Naive thymus-derived CD8-positive, alpha-beta T cell (primary cell): ENCODE results near the gene TOP2A. TPM values are rescaled to one million over a fixed set of nuclear protein-coding genes. Genes with fewer than 3 reads are reported as not detected.

Experiments
- ATAC-seq, 2 donors: fragments of 150-1000 bp; cut with Tn5 transposase in 1 of 2; sonication (Bioruptor Pico), chemical (Tn5 transposase) in 1 of 2; 1 replicate in 1 of 2; 2 replicates in 1 of 2; pipeline ENCODE4 v1.10.0; 2021; ENCODE audit warnings: mild to moderate bottlenecking in 2 of 2, moderate library complexity in 2 of 2
- POLR2A ChIA-PET: fragments of 350-600 bp; sonication (Branson Sonifier 250); formaldehyde crosslinking; loops from one replicate; lab custom pipeline; 2021; ENCODE audit warnings: antibody characterized with exemption; lab: Charles Lee
- DNase-seq, 10 donors: peaks; one replicate each; pipeline versions ENCODE4 v3.0.0 to v3.0.0-alpha.2; 2020 to 2022
- H3K27ac Mint-ChIP-seq, 10 donors: one replicate each; pipeline ENCODE4 v1.8.0; 2020 to 2022; ENCODE audit warnings: mild to moderate bottlenecking in 10 of 10, mixed read lengths in 10 of 10, moderate library complexity in 4 of 10, inconsistent platforms in 1 of 10
- H3K27me3 Mint-ChIP-seq, 5 donors: one replicate each; pipeline ENCODE4 v1.8.0; 2021 to 2022; ENCODE audit warnings: mixed read lengths in 5 of 5
- H3K36me3 Mint-ChIP-seq, 3 donors: one replicate each; pipeline ENCODE4 v1.8.0; 2020 to 2022; ENCODE audit warnings: mixed read lengths in 3 of 3, mild to moderate bottlenecking in 2 of 3, inconsistent platforms in 1 of 3
- H3K4me1 Mint-ChIP-seq, 4 donors: one replicate each; pipeline ENCODE4 v1.8.0; 2021 to 2022; ENCODE audit warnings: mixed read lengths in 4 of 4
- H3K4me3 Mint-ChIP-seq, 10 donors: one replicate each; pipeline ENCODE4 v1.8.0; 2020 to 2022; ENCODE audit warnings: mild to moderate bottlenecking in 10 of 10, mixed read lengths in 10 of 10, moderate library complexity in 6 of 10, inconsistent platforms in 1 of 10
- H3K9me3 Mint-ChIP-seq, 9 donors: one replicate each; pipeline ENCODE4 v1.8.0; 2020 to 2022; ENCODE audit warnings: mixed read lengths in 9 of 9, mild to moderate bottlenecking in 3 of 9, inconsistent platforms in 1 of 9, moderate library complexity in 1 of 9
- polyA plus RNA-seq, 3 donors: library from polyadenylated mRNA; unstranded; fragments of 300-500 nt; fragmentation: Illumina TruSeq; gene quantifications; one replicate each; pipeline ENCODE4 v1.2.3, GENCODE V29; 2021
- total RNA-seq, 8 experiments: library from RNA in 2 of 8; stranded (reverse) in 2 of 8; gene quantifications; one replicate each; pipeline ENCODE4 v1.2.3 and lab custom pipeline; 2021 to 2026

Gene TOP2A
- total and polyA plus RNA-seq, 5 experiments from 2014 or later: 0.14 to 0.81 (median 0.41) TPM; not detected in 2

DNA sequence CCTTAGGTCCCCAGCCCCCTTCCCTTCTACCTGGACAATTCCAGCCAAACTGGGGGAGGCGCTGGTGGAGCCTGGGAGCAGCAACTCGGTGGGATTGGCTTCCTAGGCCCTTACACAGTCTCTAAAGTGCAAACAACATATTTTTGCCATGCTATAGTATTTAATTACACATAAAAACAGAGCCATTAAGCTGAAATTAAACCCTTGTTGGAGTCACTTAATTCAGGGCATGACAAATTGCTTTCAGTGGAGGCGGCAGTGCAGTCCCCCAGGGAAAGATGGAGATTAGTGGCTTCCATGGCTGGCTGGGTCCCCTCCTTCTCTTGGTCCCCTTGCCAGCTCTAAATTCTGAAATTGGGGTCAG is 42.9 kb upstream of the TOP2A start:
- POLR2A ChIA-PET: interaction anchor here (0.6 kb wide), 1 partner anchor 19 kb away, joined by 6 read pairs; no protein-coding TSS in a partner anchor
- no peak overlapping the region for H3K4me3 Mint-ChIP-seq
- DNase-seq (no peak), ATAC-seq (no peak)
- no peaks in the 10 kb centered on the region for H3K36me3 Mint-ChIP-seq
- H3K27me3 Mint-ChIP-seq: peaks cover 0 to 4% (median 0%) of the 10 kb centered on the region in 5 donors
- no peaks in the 10 kb centered on the region for H3K9me3 Mint-ChIP-seq
- peak overlapping the region in 1 of 10 donors; percentile 14 for H3K27ac Mint-ChIP-seq
- H3K4me1 Mint-ChIP-seq: peaks cover 0 to 2% (median 0%) of the 10 kb centered on the region in 4 donors

DNA sequence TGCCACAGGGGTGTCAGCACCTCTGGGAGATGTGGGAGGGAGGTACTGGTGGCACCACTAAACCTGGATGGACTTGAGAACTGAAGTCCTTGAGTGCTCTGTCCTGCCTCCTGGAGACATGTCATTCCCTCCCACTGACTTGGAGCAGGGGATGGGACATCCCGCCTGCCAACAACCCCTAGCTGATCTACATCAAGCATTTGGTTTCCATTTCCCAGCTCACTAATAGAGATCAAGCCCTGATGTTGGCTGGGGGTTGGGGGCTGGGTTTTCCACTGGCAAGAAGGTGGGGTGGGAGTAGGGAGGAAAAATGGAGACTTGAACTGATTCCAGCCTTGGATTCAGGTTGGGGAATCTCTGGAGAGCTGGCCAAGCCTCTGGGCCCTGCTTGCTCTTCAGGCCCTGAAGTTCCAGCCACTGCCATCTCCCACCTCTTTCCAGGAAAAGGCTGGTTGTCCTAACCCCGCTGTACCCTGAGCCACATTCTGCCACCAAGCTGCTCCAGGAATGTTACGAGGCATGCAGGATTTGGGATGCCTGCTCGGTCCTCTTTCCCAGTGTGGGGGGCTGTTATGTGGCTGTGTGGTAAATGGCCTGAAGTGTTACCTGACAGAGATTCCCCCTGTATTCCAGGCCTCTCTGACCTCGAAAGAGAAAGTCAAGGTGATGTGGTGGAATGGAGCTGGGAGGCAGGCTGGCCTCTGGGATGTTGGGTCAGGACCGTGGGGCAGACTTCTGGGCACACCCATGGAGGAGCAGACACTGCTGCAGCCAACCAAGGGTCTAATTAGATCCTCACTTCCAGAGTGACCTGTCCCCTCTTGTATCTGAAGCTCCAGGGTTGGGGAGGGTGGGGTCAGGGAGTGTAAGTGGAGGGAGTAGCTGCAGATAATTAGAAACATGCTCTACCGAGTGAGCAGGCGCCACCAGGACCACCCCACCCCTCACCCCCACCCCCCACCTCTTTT is 42.2 kb upstream of the TOP2A start:
- POLR2A ChIA-PET: interaction anchor here (0.6 kb wide), 1 partner anchor 18 kb away, joined by 6 read pairs; no protein-coding TSS in a partner anchor
- H3K4me1 Mint-ChIP-seq: peaks cover 0 to 2% (median 0%) of the 10 kb centered on the region in 4 donors
- no peaks in the 10 kb centered on the region for H3K9me3 Mint-ChIP-seq
- peaks cover 0 to 4% (median 0%) of the 10 kb centered on the region in 5 donors for H3K27me3 Mint-ChIP-seq
- ATAC-seq (no peak), DNase-seq (no peak)
- H3K36me3 Mint-ChIP-seq: no peaks in the 10 kb centered on the region
- H3K4me3 Mint-ChIP-seq: no peak overlapping the region
- H3K27ac Mint-ChIP-seq: no peak overlapping the region

DNA sequence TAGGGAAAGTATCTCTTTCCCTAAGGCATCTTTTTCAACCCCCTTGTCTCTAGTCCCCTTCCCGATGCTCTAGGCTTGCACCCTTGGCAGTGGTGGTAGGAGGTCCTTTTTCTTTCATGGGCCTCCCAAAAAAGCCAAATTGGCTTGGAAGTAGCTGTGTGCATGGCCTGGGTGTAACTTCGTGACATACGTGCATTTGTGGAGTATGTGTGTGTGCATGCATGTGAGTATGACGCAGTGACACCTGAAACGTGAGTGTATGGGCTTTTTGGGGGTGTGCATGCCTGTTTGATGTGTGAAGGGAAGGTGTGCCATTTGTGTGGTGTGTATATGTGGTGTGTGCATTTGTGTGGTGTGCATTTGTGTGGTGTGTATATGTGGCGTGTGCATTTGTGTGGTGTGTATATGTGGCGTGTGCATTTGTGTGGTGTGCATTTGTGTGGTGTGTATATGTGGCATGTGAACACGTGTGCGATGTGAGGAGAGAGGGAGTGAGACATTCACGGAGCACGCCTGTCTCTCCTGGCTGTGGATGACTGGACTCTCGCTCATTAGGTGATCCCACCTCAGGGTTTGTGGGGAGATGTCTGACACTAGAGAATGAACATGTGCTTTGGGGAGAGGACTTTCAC is 41.3 kb upstream of the TOP2A start:
- H3K4me3 Mint-ChIP-seq: no peak overlapping the region
- peaks cover 0 to 4% (median 0%) of the 10 kb centered on the region in 5 donors for H3K27me3 Mint-ChIP-seq
- H3K9me3 Mint-ChIP-seq: no peaks in the 10 kb centered on the region
- DNase-seq: no peak
- peak overlapping the region in 1 of 10 donors; percentile 39 for H3K27ac Mint-ChIP-seq
- H3K36me3 Mint-ChIP-seq: no peaks in the 10 kb centered on the region
- no peak for ATAC-seq
- H3K4me1 Mint-ChIP-seq: no peaks in the 10 kb centered on the region
- POLR2A ChIA-PET: interaction anchor here (0.7 kb wide), 1 partner anchor 412 kb away, joined by 3 read pairs; no protein-coding TSS in a partner anchor

GRCh38 chr17:40457964-40458791 is 40.5 kb upstream of the TOP2A start:
- peaks cover 0 to 4% (median 0%) of the 10 kb centered on the region in 5 donors for H3K27me3 Mint-ChIP-seq
- no peak overlapping the region for H3K27ac Mint-ChIP-seq
- H3K9me3 Mint-ChIP-seq: no peaks in the 10 kb centered on the region
- DNase-seq: no peak
- ATAC-seq: no peak
- no peaks in the 10 kb centered on the region for H3K36me3 Mint-ChIP-seq
- H3K4me1 Mint-ChIP-seq: no peaks in the 10 kb centered on the region
- no peak overlapping the region for H3K4me3 Mint-ChIP-seq
- POLR2A ChIA-PET: interaction anchor here (0.7 kb wide), 1 partner anchor 413 kb away, joined by 3 read pairs; no protein-coding TSS in a partner anchor

- POLR2A ChIA-PET: no interaction called here
- Mint-ChIP-seq H3K9me3 (no peaks in the 10 kb centered on the region), H3K27me3 (peaks cover 0 to 4% (median 0%) of the 10 kb centered on the region in 5 donors), H3K27ac (no peak overlapping the region), H3K4me3 (no peak overlapping the region), H3K36me3 (no peaks in the 10 kb centered on the region), H3K4me1 (no peaks in the 10 kb centered on the region)
- no peak for DNase-seq
- ATAC-seq: no peak
Measured at GRCh38 chr17:40457369-40457768, 39.7 kb upstream of the TOP2A start.

- no peak overlapping the region for H3K27ac Mint-ChIP-seq
- no peaks in the 10 kb centered on the region for H3K36me3 Mint-ChIP-seq
- ATAC-seq (no peak), DNase-seq (no peak)
- H3K9me3 Mint-ChIP-seq: no peaks in the 10 kb centered on the region
- H3K4me3 Mint-ChIP-seq: no peak overlapping the region
- peaks cover 0 to 4% (median 0%) of the 10 kb centered on the region in 5 donors for H3K27me3 Mint-ChIP-seq
- H3K4me1 Mint-ChIP-seq: no peaks in the 10 kb centered on the region
- POLR2A ChIA-PET: no interaction called here
Measured at GRCh38 chr17:40456396-40456951, 38.8 kb upstream of the TOP2A start.

- no peaks in the 10 kb centered on the region for H3K36me3 Mint-ChIP-seq
- H3K4me1 Mint-ChIP-seq: no peaks in the 10 kb centered on the region
- no peaks in the 10 kb centered on the region for H3K9me3 Mint-ChIP-seq
- H3K27ac Mint-ChIP-seq: peak overlapping the region in 1 of 10 donors; percentile 12
- ATAC-seq (no peak), DNase-seq (no peak)
- POLR2A ChIA-PET: no interaction called here
- peaks cover 0 to 4% (median 0%) of the 10 kb centered on the region in 5 donors for H3K27me3 Mint-ChIP-seq
- no peak overlapping the region for H3K4me3 Mint-ChIP-seq
Measured at GRCh38 chr17:40454613-40454995, 36.9 kb upstream of the TOP2A start.

DNA sequence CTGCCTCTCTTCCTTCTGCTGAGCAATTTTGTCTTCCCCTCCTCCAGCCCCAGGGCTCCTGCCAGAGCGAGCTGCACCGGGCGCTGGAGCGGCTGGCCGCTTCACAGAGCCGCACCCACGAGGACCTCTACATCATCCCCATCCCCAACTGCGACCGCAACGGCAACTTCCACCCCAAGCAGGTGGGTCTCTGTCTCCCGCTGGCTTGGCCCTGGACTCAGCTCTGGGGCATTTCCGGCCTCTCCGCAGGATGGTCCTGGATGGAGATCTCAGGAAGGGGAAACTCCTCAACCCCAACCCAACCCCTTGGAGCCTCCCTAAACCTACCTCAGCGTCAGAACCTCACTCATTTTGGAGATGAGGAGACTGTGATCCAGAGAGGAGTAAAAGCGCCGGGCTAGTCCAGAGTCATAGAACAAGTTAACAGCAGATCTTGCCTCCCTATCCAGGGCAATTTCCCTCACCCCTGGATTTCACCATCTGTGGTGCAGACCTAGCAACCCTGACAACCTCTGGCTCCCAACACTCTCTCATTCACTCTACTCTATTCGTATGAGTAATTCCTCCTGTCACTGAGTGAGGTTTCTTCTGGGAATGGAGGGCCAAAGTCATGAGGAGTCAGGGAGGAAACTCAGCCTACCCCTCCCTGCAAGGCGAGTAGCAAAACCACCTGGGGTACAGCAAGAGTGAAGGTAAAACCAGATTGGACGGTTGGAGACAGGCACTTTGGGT is 36.4 kb upstream of the TOP2A start:
- Mint-ChIP-seq H3K9me3 (no peaks in the 10 kb centered on the region), H3K4me1 (no peaks in the 10 kb centered on the region), H3K27ac (peak overlapping the region in 1 of 10 donors; percentile 12), H3K27me3 (peaks cover 0 to 4% (median 0%) of the 10 kb centered on the region in 5 donors), H3K4me3 (no peak overlapping the region), H3K36me3 (no peaks in the 10 kb centered on the region)
- DNase-seq: no peak
- no peak for ATAC-seq
- POLR2A ChIA-PET: no interaction called here

DNA sequence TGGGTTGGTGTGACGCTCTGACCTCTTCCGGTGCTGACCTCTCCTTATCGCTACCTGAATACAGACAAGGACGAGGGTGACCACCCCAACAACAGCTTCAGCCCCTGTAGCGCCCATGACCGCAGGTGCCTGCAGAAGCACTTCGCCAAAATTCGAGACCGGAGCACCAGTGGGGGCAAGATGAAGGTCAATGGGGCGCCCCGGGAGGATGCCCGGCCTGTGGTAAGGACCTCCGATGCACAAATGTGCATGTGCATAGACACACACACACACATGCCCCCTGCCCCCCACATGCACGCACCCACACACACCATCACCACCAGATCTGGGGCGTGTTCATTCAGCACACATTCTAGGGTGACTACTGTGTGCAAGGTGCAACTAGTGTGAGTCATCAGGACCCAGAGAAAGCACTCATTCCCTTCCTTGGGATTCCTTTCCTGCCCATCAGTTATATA is 35.3 kb upstream of the TOP2A start:
- peaks cover 5 to 11% (median 9%) of the 10 kb centered on the region in 4 donors for H3K4me1 Mint-ChIP-seq
- H3K9me3 Mint-ChIP-seq: no peaks in the 10 kb centered on the region
- POLR2A ChIA-PET: no interaction called here
- H3K4me3 Mint-ChIP-seq: no peak overlapping the region
- no peaks in the 10 kb centered on the region for H3K36me3 Mint-ChIP-seq
- peaks cover 0 to 9% (median 0%) of the 10 kb centered on the region in 5 donors for H3K27me3 Mint-ChIP-seq
- DNase-seq (no peak), ATAC-seq (no peak)
- H3K27ac Mint-ChIP-seq: no peak overlapping the region

DNA sequence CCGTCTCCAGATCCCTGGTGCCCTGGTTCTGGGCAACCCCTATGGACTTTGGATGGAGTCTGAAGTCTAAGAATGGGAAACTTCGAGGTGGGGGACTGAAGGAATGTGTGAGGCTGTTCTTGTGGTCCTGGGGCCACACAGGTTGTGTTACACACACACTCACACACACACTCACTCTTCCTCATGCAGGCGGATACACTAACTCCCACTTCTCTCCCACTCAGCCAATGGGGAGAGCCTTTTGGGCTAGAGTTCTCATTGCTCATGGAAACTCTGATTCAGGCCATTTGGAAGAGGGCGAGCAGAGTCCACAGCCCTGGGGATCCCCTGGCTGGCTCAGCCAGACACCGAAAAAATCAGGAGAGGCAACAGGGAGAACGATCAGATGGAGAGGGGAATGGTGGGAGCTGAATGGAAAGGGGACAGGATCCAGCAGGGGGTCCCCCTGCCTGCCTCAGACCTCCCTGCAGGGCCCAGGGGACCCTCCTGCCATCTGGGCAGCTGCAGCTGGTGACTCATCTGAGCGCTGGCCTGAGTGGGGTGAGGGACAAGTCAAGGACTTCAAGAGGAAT is 34.6 kb upstream of the TOP2A start:
- Mint-ChIP-seq H3K27me3 (peaks cover 0 to 14% (median 3%) of the 10 kb centered on the region in 5 donors), H3K9me3 (no peaks in the 10 kb centered on the region), H3K4me1 (peaks cover 8 to 16% (median 13%) of the 10 kb centered on the region in 4 donors), H3K36me3 (no peaks in the 10 kb centered on the region), H3K27ac (no peak overlapping the region), H3K4me3 (no peak overlapping the region)
- ATAC-seq (no peak), DNase-seq (no peak)
- POLR2A ChIA-PET: no interaction called here

GRCh38 chr17:40451420-40451819 is 33.7 kb upstream of the TOP2A start:
- POLR2A ChIA-PET: interaction anchor here (0.8 kb wide), 1 partner anchor 41 kb away, joined by 3 read pairs; no protein-coding TSS in a partner anchor
- Mint-ChIP-seq H3K27ac (no peak overlapping the region), H3K27me3 (peaks cover 0 to 14% (median 3%) of the 10 kb centered on the region in 5 donors), H3K4me3 (no peak overlapping the region), H3K4me1 (peaks cover 8 to 17% (median 14%) of the 10 kb centered on the region in 4 donors), H3K9me3 (no peaks in the 10 kb centered on the region), H3K36me3 (no peaks in the 10 kb centered on the region)
- ATAC-seq (no peak), DNase-seq (no peak)
